GM19328 (cell line): ENCODE results near the gene C6orf89.
"Not testable (repeated sequence)": the region's sequence is repeated elsewhere in the genome, so short reads cannot be mapped to it uniquely, and the experiment has no call there.

Source experiments
- ATAC-seq: cut with Tn5 transposase; IDR thresholded peaks from one replicate; pipeline ENCODE4 v1.9.1; 2021; ENCODE audit warnings: mild to moderate bottlenecking, moderate library complexity; ENCODE audit not compliant: unreplicated experiment

C6orf89 gene

DNA sequence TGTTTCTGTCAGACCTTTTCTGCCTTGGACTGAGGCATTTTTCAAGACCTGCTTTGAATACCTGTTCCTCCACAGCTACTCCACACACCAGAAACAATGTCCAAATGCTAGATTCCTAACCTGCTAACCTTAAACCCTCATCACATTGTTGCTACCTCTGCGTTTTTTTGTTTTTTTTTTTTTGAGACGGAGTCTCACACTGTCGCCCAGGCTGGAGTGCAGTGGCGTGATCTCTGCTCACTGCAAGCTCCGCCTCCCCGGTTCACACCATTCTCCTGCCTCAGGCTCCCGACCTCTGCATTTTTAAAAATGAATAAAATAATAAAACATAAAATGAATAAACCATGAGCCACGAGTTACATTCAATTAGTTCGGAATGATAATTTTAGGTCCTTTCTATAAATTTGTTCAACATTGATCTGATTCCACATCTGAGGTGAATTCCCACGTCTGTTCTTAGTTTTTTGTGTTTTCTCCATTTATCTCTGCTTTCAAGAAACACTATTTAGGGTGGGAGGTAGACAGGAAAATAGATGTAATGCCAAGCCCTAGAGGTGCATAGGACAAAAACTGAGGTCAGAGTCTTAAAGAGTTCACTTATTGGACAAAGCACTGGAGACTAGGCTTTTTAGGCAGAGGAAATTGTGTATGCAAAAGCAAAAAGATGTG is 1.3 kb downstream of the C6orf89 start:
- ATAC-seq: no peak

DNA sequence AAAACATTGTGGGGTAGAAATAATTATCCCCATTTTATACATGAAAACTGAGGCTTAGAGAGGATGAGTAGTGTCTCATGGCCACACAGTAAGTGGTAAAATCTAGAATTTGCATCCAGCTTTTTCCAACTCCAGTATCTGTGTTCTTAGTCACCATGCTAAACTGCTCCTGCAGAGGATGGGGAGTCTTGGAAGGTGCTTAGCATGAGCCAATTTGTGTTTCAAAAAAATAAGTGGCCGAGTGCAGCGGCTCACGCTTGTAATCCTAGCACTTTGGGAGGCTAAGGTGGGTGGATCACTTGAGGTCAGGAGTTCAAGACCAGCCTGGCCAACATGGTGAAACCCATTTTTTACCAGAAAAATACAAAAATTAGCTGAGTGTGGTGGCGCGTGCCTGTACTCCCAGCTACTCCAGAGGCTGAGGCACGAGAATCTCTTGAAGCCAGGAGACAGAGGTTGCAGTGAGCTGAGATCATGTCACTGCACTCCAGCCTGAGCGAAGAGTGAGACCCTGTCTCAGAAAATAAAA is 2.4 kb downstream of the C6orf89 start:
- no peak for ATAC-seq

DNA sequence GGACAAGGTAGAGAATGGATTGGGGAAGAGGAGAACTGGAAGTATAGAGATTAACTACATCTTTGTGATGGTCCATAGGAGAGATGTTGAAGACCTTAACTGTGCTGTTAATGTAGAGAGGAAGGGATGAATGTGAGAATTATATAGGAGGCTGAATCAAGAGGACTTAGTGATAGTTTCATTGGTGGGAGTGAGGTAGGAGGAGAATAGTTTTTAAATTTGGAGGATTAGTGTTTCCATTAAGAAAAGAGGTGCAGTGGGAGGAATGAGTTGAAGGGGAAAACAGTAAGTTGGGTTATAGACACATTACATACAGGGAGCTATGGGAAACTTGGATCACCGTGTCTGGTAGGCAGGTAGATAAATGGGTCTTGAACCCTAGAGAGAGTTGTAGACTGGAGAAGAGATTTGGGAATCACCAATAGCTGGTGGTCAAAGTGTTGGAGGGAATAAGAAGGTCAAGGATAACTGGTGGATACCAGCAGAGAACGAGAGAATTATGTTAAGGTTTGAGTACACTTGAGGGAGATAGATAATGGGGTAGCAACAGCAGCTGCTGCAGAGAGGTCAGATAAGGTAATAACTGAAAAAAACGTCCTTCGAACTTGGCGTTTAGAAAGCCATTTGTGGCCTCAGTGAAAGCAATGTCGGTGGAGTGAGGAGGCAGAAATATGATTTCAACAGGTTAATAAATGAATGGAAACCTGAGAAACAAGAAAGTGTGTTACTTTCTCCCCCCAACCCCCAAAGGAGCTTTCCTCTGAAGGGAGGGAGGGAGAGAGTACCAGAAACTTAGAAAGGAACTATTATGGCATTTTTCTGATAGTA is 3.1 kb downstream of the C6orf89 start:
- ATAC-seq: no peak

DNA sequence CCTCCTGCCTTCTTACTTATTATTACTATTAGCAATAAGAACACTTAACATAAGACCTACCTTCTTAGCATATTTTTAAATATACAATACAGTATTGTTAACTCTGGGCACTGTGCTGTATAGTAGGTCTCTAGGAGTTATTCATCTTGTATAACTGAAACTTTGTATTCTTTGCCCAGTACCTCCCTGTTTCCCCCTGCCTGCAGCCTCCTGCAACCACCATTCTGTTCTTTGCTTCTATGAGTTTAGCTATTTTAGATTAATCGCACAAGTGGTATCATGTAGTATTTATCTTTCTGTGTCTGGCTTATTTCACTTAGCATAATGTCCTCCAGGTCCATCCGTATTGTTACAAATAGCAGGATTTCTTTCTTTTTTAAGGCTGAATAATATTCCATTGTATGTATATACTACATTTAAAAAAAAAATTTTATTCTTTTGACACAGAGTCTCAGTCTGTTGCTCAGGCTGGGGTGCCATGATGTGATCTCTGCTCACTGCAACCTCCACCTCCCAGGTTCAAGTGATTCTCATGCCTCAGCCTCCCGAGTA is 4.4 kb downstream of the C6orf89 start:
- no peak for ATAC-seq

DNA sequence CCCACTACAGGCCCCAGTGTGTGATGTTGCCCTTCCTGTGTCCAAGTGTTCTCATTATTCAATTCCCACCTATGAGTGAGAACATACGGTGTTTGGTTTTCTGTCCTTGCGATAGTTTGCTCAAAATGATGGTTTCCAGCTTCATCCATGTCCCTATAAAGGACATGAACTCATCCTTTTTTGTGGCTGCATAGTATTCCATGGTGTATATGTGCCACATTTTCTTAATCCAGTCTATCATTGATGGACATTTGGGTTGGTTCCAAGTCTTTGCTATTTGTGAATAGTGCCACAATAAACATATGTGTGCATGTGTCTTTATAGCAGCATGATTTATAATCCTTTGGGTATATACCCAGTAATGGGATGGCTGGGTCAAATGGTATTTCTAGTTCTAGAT is 5.4 kb downstream of the C6orf89 start:
- ATAC-seq: not testable (repeated sequence)

DNA sequence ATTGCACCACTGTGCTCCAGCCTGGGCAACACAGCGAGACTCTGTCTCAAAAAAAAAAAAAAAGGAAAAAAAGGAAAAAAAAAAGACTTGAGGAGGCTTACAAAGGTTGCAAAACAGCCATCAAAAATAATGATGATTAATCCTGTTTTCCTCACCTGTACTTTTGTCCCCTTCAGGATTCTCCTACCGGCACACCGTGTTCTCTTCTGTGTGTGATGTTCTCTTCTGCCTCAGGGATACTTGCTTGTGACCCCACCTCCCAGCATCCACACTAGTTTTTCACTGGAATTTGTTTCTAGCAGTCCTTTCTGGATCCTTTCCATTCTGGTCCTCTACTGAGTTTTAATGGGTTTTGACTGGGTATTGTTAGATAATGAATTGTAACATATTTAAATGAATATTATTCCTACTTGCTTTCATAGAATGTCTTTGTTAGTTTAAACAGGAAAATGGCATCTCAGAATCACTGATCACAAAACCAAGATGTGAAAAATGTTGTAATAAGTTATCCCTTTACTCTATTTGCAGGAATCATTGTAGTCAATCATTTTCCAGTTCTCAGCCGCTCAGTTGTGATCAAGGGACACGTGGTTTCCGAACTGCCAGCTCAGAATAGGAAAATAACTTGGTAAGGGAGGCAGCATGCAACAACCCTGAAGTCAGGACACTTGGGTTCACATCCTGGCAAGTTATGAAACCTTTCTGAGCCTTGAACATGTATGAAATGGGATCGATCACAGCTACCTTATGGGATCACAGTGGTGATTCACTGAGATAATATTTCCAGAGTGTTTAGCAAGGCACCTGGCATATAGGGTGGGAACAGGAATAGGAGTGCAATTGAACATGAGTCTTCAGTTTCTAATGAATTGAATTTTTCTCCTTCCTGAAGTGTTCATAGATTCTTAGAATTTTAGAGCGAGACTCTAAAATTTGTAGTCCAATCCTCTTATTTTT is 8.5 kb downstream of the C6orf89 start:
- no peak for ATAC-seq

DNA sequence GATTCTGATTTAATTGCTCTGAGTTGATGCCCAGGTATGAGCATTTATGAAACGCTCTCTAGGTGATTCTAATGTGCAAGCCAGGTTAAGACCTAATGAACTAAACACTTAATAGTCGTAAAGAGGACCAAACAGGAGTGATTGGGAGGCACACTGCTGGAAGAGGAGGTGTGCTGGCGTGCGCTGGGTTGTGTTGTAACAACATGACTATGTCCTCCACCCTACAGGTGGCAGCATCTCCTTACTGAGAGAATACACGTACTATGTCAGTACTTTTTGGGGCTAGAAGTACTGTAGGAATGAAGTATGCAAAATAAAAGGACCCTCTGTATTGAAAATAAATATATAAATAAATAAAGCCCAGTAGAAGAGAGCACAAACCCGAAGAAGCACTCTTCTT is 11.9 kb downstream of the C6orf89 start:
- no peak for ATAC-seq

DNA sequence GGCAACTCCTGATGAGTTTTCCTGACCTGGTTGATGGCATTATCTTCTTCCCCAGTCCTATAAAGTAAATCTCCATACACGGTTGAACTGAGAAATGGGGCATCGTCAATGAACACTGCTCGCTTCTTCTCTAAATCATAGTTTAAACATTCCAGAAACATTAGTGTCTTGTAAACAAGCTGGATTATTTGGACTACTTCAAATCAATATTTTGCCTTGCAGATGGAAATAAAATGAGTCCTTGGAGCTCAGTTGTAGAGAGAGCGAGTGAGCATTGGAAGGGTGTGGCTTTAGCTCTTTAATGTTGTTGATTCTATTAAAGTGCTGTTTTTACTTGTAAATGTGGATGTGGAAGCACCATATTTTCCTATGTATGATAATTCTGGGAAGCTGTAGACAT is 18.4 kb downstream of the C6orf89 start:
- no peak for ATAC-seq

DNA sequence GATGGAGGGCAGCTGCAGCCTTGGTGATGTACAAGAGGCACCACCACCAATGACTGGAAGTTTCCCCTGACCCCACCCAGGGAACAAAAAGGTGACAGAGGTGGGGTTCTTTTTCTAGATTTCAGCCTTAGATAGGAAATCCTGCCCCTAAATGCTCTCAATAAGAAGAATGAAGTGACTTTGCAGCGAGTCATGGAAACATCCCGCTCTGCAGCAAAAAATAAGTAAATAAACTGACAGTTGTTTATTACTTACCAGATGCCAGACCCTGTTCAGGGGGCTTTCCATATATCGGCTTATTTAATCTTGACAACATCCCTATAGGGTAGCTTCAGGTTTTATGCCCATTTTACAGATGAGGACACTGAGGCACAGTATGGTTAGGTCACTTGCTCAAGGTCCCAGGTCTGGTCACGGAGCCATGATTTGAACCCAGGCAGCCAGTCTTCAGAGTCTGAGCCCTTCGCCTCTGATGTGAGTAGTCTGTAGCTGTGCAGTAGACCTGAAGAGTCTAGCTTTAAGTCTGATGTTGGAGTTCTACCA is 19.2 kb downstream of the C6orf89 start:
- ATAC-seq: no peak

DNA sequence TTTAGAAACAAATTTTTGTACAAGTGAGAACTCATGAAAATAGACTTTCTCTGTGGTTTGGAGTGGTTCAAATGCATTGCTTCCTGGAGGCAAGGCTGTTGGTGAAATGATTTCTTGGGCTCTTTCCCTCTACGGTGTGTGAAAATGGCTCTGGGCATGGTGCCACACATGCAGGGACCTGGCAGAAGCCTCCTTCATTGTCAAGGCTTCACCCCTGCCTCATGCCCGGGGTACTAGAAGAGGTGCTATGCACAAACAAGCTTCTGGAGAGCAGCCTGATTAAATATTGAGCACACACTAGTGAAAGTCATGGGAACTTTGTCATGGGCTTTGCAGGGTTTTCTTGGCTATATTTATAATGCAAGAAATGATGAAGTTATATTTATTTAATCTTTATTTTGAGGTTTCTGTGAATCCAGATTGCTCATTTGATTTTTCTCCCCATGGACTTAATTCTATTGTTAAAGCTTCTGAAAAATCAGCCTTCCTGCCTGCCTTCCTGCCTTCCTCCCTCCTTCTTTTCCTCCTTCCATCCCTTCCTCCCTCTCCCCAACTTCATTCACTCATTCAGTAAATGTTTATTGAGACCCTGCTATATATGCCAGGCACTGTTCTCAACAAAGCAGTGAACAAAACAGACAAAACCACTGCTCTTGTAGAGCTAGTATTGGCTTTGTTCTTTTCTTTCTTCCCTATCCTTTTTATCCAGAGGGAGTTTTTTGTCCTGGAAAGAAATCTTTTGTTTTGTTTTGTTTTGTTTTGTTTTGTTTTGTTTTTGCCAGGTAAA is 21.0 kb downstream of the C6orf89 start:
- ATAC-seq: no peak

DNA sequence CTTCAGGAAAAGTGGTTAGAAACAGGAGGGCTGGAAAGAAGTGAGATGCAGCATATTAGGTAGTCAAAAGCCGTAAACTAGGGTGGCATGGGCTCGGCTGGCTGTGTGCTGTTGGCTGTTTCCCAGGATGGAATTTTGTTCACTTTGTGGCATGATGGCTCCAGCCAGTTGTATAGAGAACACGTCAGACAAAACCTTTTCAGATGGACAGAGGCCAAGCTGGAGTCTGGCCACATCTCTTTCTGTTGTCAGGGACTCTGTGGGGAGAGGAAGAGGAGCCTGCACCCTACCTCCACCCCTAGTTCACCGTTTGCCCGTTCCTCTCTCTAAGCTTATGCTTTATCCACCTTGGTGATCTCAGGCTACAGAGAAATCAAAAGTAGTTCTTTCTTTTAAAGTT is 22.0 kb downstream of the C6orf89 start:
- ATAC-seq: no peak

DNA sequence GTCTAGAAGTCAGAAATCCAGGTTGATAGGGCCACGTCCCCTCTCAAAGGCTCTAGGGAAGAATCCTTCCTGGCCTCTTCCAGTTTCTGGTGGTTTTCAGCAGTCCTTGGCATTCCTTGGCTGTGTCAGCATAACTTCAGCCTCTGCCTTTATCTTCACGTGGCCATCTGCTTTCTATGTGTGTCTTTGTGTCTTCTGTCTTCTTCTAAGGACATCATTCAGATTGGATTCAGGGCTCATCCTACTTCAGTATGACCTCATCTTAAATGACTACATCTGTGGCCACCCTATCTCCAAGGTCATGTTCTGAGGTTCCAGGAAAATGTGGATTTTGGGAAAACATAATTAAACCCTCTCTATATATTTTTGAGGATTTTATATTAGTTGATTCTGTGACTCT is 23.0 kb downstream of the C6orf89 start:
- no peak for ATAC-seq

DNA sequence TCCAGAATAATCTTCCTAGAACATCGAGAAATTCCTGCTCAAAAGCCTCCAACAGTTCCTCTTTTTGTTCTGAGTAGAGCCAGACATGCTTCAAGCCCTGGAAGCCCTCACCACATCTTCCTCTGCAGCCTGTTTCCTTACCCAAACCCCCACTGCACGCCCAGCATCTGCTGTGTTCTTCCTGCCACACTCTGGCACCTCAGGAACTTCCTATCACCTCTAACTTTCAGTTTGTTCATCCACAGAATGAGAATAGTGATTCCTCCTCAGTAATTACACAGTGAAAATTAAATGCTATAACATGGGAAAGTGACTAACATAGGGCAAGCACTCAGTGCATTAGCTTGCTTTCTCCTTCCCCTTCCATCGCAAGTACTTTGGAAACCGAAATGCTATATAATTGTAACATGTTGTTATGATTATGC is 26.3 kb downstream of the C6orf89 start:
- no peak for ATAC-seq

DNA sequence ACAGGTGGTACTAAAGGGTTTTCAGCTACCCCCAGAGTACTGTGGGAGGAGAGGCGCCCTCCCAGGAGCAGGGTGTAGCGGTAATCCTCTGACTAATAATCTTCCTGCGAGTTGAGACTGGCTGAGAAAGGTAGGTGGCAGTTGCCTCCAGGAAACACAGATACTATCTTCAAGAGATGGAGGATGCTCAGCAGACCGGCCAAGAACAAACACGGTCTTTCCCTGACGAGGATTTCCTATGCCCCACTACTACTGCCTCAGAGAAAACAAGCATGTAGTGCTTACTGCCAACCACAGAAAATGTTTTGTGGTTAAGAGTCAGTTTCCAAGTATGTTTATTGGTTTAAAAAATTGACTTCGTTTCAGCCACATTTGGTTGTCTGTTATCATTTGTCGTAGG is 26.8 kb downstream of the C6orf89 start:
- ATAC-seq: no peak

DNA sequence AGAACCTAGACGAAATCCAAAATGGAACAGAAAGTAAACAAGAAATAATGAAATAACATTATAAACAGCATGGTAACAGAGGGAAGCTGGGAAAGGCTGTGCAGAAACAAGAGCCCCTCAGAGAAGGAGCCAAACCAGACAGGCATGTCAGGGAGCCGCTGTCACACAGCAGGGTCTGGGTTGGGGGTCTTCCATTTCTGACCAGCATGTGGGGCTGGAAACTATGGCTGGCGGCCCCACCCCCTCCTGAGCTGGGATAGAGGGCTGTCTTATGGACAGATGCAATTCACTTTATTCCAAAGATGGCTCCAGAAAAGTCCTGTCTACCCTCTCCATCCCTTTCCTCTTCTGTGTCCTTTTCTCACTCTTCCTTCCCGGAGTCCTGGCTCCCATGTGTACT is 27.3 kb downstream of the C6orf89 start:
- ATAC-seq: no peak

DNA sequence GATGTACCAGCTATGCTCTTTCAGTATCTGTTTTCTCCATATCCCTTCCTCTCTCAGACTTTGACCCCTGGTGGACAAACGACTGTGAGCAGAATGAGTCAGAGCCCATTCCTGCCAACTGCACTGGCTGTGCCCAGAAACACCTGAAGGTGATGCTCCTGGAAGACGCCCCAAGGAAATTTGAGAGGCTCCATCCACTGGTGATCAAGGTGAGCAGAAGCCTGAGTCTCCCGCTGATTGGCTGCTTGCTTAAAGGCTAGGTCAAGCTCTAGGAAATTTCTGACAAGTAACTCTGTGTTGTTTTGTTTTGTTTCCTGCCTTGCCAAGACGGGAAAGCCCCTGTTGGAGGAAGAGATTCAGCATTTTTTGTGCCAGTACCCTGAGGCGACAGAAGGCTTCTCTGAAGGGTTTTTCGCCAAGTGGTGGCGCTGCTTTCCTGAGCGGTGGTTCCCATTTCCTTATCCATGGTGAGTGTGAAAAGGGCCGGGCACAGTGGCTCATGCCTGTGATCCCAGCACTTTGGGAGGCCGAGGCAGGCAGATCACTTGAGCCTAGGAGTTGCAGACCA is 28.6 kb downstream of the C6orf89 start:
- no peak for ATAC-seq

DNA sequence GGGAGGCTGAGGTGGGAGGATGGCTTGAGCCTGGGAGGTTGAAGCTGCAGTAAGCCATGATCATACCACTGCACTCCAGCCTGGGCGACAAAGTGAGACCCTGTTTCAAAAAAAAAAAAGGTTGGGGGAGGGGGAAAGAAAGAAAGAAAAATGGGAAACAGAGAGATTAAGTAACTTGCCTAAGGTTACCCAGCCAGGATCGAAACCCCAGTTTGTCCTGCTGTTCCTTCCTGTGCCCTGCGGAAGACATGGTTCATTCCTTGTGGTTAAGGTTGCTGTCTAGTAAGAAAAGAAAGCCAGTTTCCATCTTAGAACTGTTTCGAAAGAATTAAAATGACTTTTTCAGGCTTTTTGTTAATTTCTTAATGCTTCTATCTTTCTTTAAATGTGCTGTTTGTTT is 29.8 kb downstream of the C6orf89 start:
- ATAC-seq: no peak

DNA sequence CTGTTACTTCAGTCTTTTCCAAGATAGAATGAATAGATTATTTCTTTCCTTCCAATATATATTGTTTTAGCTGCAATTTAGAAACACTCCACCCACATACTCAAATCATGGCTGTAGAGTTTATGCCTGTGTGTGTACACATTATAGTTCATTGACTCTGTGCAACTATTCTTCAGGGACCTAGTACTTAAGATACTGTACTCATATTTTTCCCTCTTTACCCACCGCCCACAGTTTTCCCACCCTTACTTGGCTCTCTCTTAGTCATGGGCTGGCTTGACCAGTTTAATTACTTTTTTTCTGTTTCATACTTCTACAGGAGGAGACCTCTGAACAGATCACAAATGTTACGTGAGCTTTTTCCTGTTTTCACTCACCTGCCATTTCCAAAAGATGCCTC is 30.4 kb downstream of the C6orf89 start:
- no peak for ATAC-seq

DNA sequence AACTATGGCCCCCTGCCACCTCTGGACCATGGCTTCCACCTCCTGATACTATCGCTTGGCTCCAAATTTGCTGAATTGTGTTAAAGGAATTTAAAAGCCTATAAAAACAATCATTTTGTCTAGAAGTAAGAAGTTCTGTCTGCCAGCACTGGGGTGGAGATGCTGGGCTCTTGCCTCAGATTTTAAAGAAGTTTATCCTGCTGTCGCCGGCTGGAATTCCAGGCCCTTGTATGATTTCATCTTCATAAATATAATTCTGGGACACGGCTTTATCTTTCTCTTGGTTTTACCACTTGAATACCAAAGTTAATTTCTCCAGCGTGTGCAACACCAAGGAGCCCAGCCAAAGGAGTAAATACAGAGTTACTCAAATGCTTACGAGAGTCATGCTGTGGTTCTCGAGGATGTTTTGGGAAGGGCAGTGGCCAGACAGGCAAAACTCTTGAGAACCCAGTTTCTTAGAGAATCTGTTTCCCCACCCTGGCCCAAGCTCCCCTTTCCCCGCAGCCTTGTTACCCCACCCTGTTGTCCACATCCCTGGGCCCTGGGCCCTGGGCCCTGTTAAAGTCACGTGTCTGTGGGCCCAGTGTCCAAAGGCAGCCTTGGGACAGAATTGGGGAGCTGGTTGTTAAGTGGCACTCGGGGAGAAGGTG is 31.9 kb downstream of the C6orf89 start:
- ATAC-seq: no peak
